GM18511 (cell line): ENCODE data around the gene RNASE11.
A peak's percentile ranks its signal among the peaks of the same experiment; 100 is the strongest.
"Not testable (repeated sequence)": the region's sequence is repeated elsewhere in the genome, so short reads cannot be mapped to it uniquely, and the experiment has no call there.

Experiments
- ATAC-seq: cut with Tn5 transposase; IDR thresholded peaks from one replicate; pipeline ENCODE4 v1.9.1; 2021; ENCODE audit warnings: mild to moderate bottlenecking, moderate library complexity; ENCODE audit not compliant: unreplicated experiment

Gene RNASE11

GRCh38 chr14:20587489-20588154 lies at the start of gene RNASE11:
RNASE11 (minus strand) TSS chr14:20588001.
- no peak for ATAC-seq

GRCh38 chr14:20632831-20633691 lies 45.3 kb upstream of the RNASE11 start:
- peak; percentile 60 for ATAC-seq

- ATAC-seq: peak; percentile 22
Measured at GRCh38 chr14:20632448-20632830, 44.6 kb upstream of the RNASE11 start.

- ATAC-seq: no peak
Measured at GRCh38 chr14:20631880-20632389, 44.1 kb upstream of the RNASE11 start.

GRCh38 chr14:20631023-20631879 lies 43.5 kb upstream of the RNASE11 start:
- no peak for ATAC-seq

GRCh38 chr14:20630340-20631022 lies 42.7 kb upstream of the RNASE11 start:
- no peak for ATAC-seq

- no peak for ATAC-seq
Measured at GRCh38 chr14:20628063-20628854, 40.5 kb upstream of the RNASE11 start.

- no peak for ATAC-seq
Measured at GRCh38 chr14:20627346-20628027, 39.7 kb upstream of the RNASE11 start.

GRCh38 chr14:20626274-20626673 lies 38.5 kb upstream of the RNASE11 start:
- ATAC-seq: no peak

- peak; percentile 51 for ATAC-seq
Measured at GRCh38 chr14:20624495-20625070, 36.8 kb upstream of the RNASE11 start.

- ATAC-seq: no peak
Measured at GRCh38 chr14:20623798-20624197, 36.0 kb upstream of the RNASE11 start.

GRCh38 chr14:20622816-20623291 lies 35.1 kb upstream of the RNASE11 start:
- no peak for ATAC-seq

- no peak for ATAC-seq
Measured at GRCh38 chr14:20620798-20621478, 33.1 kb upstream of the RNASE11 start.

- ATAC-seq: not testable (repeated sequence)
Measured at GRCh38 chr14:20619688-20620087, 31.9 kb upstream of the RNASE11 start.

- no peak for ATAC-seq
Measured at GRCh38 chr14:20618271-20618749, 30.5 kb upstream of the RNASE11 start.

GRCh38 chr14:20617138-20618003 lies 29.6 kb upstream of the RNASE11 start:
- peak; percentile 25 for ATAC-seq

GRCh38 chr14:20615996-20616395 lies 28.2 kb upstream of the RNASE11 start:
- ATAC-seq: no peak
